Measurements from ENCODE around the gene MESP1.

The MESP1 gene

GRCh38 chr15:89761009-89761831, 10.2 kb upstream of the MESP1 start:
- no peak for DNase-seq (ENCODE audit: insufficient read length, low spot score)
- peak; percentile 26 for FAIRE-seq
- no peak for TF ChIP-seq SPI1 (IDR thresholded peaks at IDR 0.05; ENCODE audit: low read depth, low read length)
- TF ChIP-seq POLR2AphosphoS5 (IDR thresholded peaks at IDR 0.05; ENCODE audit: low read depth, low read length): no peak
- no peak for TF ChIP-seq POU2F2 (IDR thresholded peaks at IDR 0.05; ENCODE audit: low read depth, low read length)
- no peak for TF ChIP-seq TAF1 (IDR thresholded peaks at IDR 0.05; ENCODE audit: low read depth, low read length)
- no peak for TF ChIP-seq PAX5 (IDR thresholded peaks at IDR 0.05; ENCODE audit: insufficient read depth, low read length, severe bottlenecking)
- TF ChIP-seq POLR2A (IDR thresholded peaks at IDR 0.05; ENCODE audit: low read depth, low read length): no peak

- DNase-seq (ENCODE audit: insufficient read length, low spot score): peak; percentile 82
- FAIRE-seq: peak; percentile 76
- TF ChIP-seq POLR2AphosphoS5 (IDR thresholded peaks at IDR 0.05; ENCODE audit: low read depth, low read length) (no peak), TAF1 (IDR thresholded peaks at IDR 0.05; ENCODE audit: low read depth, low read length) (no peak), SPI1 (IDR thresholded peaks at IDR 0.05; ENCODE audit: low read depth, low read length) (no peak), PAX5 (IDR thresholded peaks at IDR 0.05; ENCODE audit: insufficient read depth, low read length, severe bottlenecking) (no peak), POLR2A (IDR thresholded peaks at IDR 0.05; ENCODE audit: low read depth, low read length) (no peak), POU2F2 (IDR thresholded peaks at IDR 0.05; ENCODE audit: low read depth, low read length) (no peak)
Observed at GRCh38 chr15:89760303-89761008, 9.4 kb upstream of the MESP1 start.

GRCh38 chr15:89759835-89760234, 8.8 kb upstream of the MESP1 start:
- DNase-seq (ENCODE audit: insufficient read length, low spot score): no peak
- TF ChIP-seq POU2F2 (IDR thresholded peaks at IDR 0.05; ENCODE audit: low read depth, low read length) (no peak), TAF1 (IDR thresholded peaks at IDR 0.05; ENCODE audit: low read depth, low read length) (no peak), POLR2A (IDR thresholded peaks at IDR 0.05; ENCODE audit: low read depth, low read length) (no peak), POLR2AphosphoS5 (IDR thresholded peaks at IDR 0.05; ENCODE audit: low read depth, low read length) (no peak), PAX5 (IDR thresholded peaks at IDR 0.05; ENCODE audit: insufficient read depth, low read length, severe bottlenecking) (no peak), SPI1 (IDR thresholded peaks at IDR 0.05; ENCODE audit: low read depth, low read length) (no peak)
- FAIRE-seq: no peak

DNA sequence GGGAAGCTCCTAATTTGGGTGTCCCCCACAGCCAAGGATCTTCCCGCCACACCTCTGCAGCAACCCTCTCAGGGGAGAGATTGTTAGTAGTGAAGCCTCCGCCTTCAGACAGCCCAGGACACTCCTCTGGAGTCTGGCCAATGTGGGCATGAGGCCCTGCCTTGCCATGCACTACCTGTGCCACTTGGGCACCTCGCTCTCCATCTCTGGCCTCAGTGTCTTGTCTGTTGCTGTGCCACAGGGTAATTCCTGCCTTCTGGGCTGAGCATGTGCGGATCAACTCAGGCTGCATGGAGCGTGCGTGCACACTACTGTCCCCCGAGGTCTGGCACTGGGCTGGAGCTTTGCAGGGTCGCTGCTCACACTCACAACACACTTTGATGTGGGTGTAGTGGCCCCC, 7.9 kb upstream of the MESP1 start:
- FAIRE-seq (no peak), DNase-seq (ENCODE audit: insufficient read length, low spot score) (no peak)
- TF ChIP-seq SPI1 (IDR thresholded peaks at IDR 0.05; ENCODE audit: low read depth, low read length) (no peak), POLR2AphosphoS5 (IDR thresholded peaks at IDR 0.05; ENCODE audit: low read depth, low read length) (no peak), POLR2A (IDR thresholded peaks at IDR 0.05; ENCODE audit: low read depth, low read length) (no peak), POU2F2 (IDR thresholded peaks at IDR 0.05; ENCODE audit: low read depth, low read length) (no peak), TAF1 (IDR thresholded peaks at IDR 0.05; ENCODE audit: low read depth, low read length) (no peak)

GRCh38 chr15:89758283-89758682, 7.2 kb upstream of the MESP1 start:
- DNase-seq (ENCODE audit: insufficient read length, low spot score) (no peak), FAIRE-seq (no peak)
- no peak for TF ChIP-seq TAF1 (IDR thresholded peaks at IDR 0.05; ENCODE audit: low read depth, low read length)
- TF ChIP-seq POLR2AphosphoS5 (IDR thresholded peaks at IDR 0.05; ENCODE audit: low read depth, low read length): no peak
- no peak for TF ChIP-seq PAX5 (IDR thresholded peaks at IDR 0.05; ENCODE audit: insufficient read depth, low read length, severe bottlenecking)
- no peak for TF ChIP-seq POLR2A (IDR thresholded peaks at IDR 0.05; ENCODE audit: low read depth, low read length)
- TF ChIP-seq POU2F2 (IDR thresholded peaks at IDR 0.05; ENCODE audit: low read depth, low read length): no peak
- no peak for TF ChIP-seq SPI1 (IDR thresholded peaks at IDR 0.05; ENCODE audit: low read depth, low read length)

DNA sequence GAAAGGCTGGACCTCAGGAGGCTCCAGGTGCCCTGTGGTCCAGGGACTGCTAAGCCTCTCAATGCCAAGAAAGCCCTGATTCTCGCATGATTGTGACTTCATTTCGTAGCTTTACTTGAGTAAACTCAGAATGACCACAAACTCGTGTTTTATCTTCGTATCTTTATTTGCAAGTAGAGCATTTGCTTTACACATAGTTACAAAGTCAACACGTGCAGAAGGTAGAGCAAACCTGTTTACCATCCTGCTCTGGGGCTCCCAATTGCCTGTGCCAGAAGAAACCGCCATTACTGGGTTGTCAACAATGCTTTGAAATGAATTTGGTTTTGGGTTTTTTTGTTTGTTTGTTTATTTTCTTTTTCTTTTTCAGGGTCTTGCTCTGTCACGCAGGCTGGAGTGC, 5.8 kb upstream of the MESP1 start:
- DNase-seq (ENCODE audit: insufficient read length, low spot score) (no peak), FAIRE-seq (no peak)
- TF ChIP-seq SPI1 (IDR thresholded peaks at IDR 0.05; ENCODE audit: low read depth, low read length) (no peak), PAX5 (IDR thresholded peaks at IDR 0.05; ENCODE audit: insufficient read depth, low read length, severe bottlenecking) (no peak), POU2F2 (IDR thresholded peaks at IDR 0.05; ENCODE audit: low read depth, low read length) (no peak), POLR2A (IDR thresholded peaks at IDR 0.05; ENCODE audit: low read depth, low read length) (no peak), POLR2AphosphoS5 (IDR thresholded peaks at IDR 0.05; ENCODE audit: low read depth, low read length) (no peak), TAF1 (IDR thresholded peaks at IDR 0.05; ENCODE audit: low read depth, low read length) (no peak)

DNA sequence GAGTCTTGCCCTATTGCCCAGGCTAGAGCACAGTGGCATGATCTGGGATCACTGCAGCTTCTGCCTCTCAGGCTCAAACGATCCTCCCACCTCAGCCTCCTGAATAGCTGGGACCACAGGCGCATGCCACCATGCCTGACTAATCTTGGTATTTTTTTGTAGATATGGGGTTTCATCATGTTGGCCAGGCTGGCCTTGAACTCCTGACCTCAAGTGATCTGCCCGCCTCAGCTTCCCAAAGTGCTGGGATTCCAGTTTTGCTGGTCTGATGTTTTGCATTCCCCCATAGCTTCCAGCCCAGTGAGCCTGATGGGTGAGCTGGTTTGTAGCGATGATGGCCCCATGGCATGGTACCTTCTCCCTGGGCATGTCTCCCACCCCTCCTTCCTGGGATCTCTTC, 4.7 kb upstream of the MESP1 start:
- TF ChIP-seq SPI1 (IDR thresholded peaks at IDR 0.05; ENCODE audit: low read depth, low read length): no peak
- no peak for TF ChIP-seq POLR2AphosphoS5 (IDR thresholded peaks at IDR 0.05; ENCODE audit: low read depth, low read length)
- TF ChIP-seq PAX5 (IDR thresholded peaks at IDR 0.05; ENCODE audit: insufficient read depth, low read length, severe bottlenecking): no peak
- no peak for TF ChIP-seq POU2F2 (IDR thresholded peaks at IDR 0.05; ENCODE audit: low read depth, low read length)
- no peak for TF ChIP-seq TAF1 (IDR thresholded peaks at IDR 0.05; ENCODE audit: low read depth, low read length)
- TF ChIP-seq POLR2A (IDR thresholded peaks at IDR 0.05; ENCODE audit: low read depth, low read length): no peak
- FAIRE-seq (no peak), DNase-seq (ENCODE audit: insufficient read length, low spot score) (no peak)

DNA sequence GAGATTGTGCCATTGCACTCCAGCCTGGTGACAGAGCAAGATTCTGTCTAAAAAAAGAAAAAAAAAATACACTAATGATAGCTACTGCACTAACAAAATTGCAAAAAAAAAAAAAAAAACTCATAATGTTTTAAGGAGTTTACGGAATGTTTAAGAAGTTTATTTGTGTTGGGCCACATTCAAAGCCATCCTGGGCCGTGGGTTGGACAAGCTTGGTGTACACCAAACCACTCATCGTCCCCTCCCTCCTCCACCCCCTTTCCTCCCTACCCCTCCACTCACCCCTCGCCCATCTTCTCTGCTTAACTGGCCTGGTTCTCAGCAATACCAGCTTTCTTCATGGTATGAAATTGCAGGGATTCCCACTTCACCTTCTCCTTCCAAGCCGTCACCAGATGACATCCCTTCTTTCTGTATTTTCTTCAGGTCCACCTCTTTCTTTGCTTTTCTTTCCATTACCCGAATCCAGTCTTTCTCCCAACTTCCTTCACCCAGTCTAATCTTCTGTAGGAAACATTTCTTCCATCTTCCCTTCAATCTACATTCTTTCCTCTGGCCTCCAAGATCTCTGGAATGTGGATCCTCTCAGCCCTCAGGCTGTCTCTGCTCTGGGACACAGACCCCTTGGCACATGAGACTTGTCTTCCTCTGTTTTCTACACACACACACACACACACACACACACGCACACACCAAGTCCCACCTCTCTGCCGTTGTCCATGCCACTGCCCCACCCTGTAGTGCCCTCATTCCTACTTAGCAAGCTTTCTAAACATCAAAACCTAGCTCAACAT, 3.5 kb upstream of the MESP1 start:
- no peak for TF ChIP-seq TAF1 (IDR thresholded peaks at IDR 0.05; ENCODE audit: low read depth, low read length)
- TF ChIP-seq POLR2AphosphoS5 (IDR thresholded peaks at IDR 0.05; ENCODE audit: low read depth, low read length): no peak
- no peak for TF ChIP-seq POU2F2 (IDR thresholded peaks at IDR 0.05; ENCODE audit: low read depth, low read length)
- no peak for TF ChIP-seq PAX5 (IDR thresholded peaks at IDR 0.05; ENCODE audit: insufficient read depth, low read length, severe bottlenecking)
- no peak for TF ChIP-seq POLR2A (IDR thresholded peaks at IDR 0.05; ENCODE audit: low read depth, low read length)
- no peak for TF ChIP-seq SPI1 (IDR thresholded peaks at IDR 0.05; ENCODE audit: low read depth, low read length)
- FAIRE-seq: no peak
- no peak for DNase-seq (ENCODE audit: insufficient read length, low spot score)
